IMR-90 (cell line): ENCODE measurements around the gene NRCAM. TPM values are rescaled to one million over a fixed set of nuclear protein-coding genes. Genes with fewer than 3 reads are reported as not detected.

Experiments used
- ATAC-seq: fragments of 200-7000 bp; cut with Tn5 transposase; 2 replicates; pipeline ENCODE4 v1.9.1; 2020; ENCODE audit warnings: low read depth, mild to moderate bottlenecking, moderate library complexity
- BruUV-seq: library from RNA; stranded (reverse); fragments of 400-500 nt; replicated peaks from 2 replicates; lab custom pipeline; 2021; lab: Mats Ljungman, UMichigan
- CTCF ChIA-PET: fragments of 300-600 bp; formaldehyde crosslinking; extraction: SDS; loops from one replicate; lab custom pipeline; 2021; ENCODE audit warnings: antibody characterized with exemption; lab: Yijun Ruan, JAX
- POLR2A ChIA-PET: fragments of 300-600 bp; sonication (Branson Sonifier 250); formaldehyde crosslinking; loops from one replicate; lab custom pipeline; 2022; ENCODE audit warnings: antibody characterized with exemption; ENCODE audit not compliant: unreplicated experiment; lab: Charles Lee
- DNase-seq: peaks from one replicate; pipeline ENCODE4 v3.0.0; 2013
- H2AFZ ChIP-seq: replicated peaks from 2 replicates; pipeline ENCODE3; 2013; ENCODE audit warnings: low read length, mild to moderate bottlenecking; ENCODE audit not compliant: poor library complexity
- H2AK5ac ChIP-seq: 2 replicates; pipeline ENCODE4 v1.6.1; 2013; ENCODE audit warnings: low read depth, low read length, inconsistent platforms
- H2AK9ac ChIP-seq: replicated peaks from 2 replicates; pipeline ENCODE3; 2013; ENCODE audit warnings: mild to moderate bottlenecking, low read depth, low read length, moderate library complexity; ENCODE audit not compliant: poor library complexity
- H2BK120ac ChIP-seq: 2 replicates; pipeline ENCODE4 v1.6.1; 2013; ENCODE audit warnings: low read depth, low read length, inconsistent platforms
- H2BK15ac ChIP-seq: 3 replicates; pipeline ENCODE4 v1.6.1; 2013; ENCODE audit warnings: low read depth, low read length, inconsistent platforms
- H2BK20ac ChIP-seq: 2 replicates; pipeline ENCODE4 v1.6.1; 2013; ENCODE audit warnings: low read depth, mild to moderate bottlenecking, inconsistent platforms, low read length, moderate library complexity
- H2BK5ac ChIP-seq: 2 replicates; pipeline ENCODE4 v1.6.1; 2013; ENCODE audit warnings: mild to moderate bottlenecking, low read depth, low read length, inconsistent platforms; ENCODE audit not compliant: poor library complexity, severe bottlenecking
- H3K14ac ChIP-seq: replicated peaks from 2 replicates; pipeline ENCODE4 v1.6.1; 2013; ENCODE audit warnings: low read depth, low read length, inconsistent platforms
- H3K18ac ChIP-seq: 2 replicates; pipeline ENCODE4 v1.6.1; 2013; ENCODE audit warnings: low read depth, low read length, control low read depth
- H3K23ac ChIP-seq: 2 replicates; pipeline ENCODE4 v1.6.1; 2013; ENCODE audit warnings: low read depth, low read length, inconsistent platforms
- H3K27ac ChIP-seq: 2 replicates; pipeline ENCODE4 v1.5.1; 2013; ENCODE audit warnings: mild to moderate bottlenecking, control low read depth, low read length; ENCODE audit not compliant: insufficient read depth
- H3K27me3 ChIP-seq: 2 replicates; pipeline ENCODE4 v1.6.1; 2013; ENCODE audit warnings: low read length; ENCODE audit not compliant: control insufficient read depth, insufficient read depth
- H3K36me3 ChIP-seq: 2 replicates; pipeline ENCODE4 v1.6.1; 2013; ENCODE audit warnings: low read length, mixed read lengths; ENCODE audit not compliant: control insufficient read depth, insufficient read depth
- H3K4ac ChIP-seq: 2 replicates; pipeline ENCODE4 v1.6.1; 2013; ENCODE audit warnings: low read depth, low read length, inconsistent platforms
- H3K4me1 ChIP-seq: 2 replicates; pipeline ENCODE4 v1.6.1; 2013; ENCODE audit warnings: low read length, mixed read lengths; ENCODE audit not compliant: control insufficient read depth, insufficient read depth
- H3K4me2 ChIP-seq: 2 replicates; pipeline ENCODE4 v1.6.1; 2013; ENCODE audit warnings: low read depth, mild to moderate bottlenecking, control low read depth, low read length, moderate library complexity
- H3K4me3 ChIP-seq: 2 replicates; pipeline ENCODE4 v1.5.1; 2013; ENCODE audit warnings: low read depth, mild to moderate bottlenecking, control low read depth, low read length, moderate library complexity; ENCODE audit not compliant: insufficient read depth
- H3K56ac ChIP-seq: 2 replicates; pipeline ENCODE4 v1.6.1; 2013; ENCODE audit warnings: low read length, inconsistent platforms; ENCODE audit not compliant: insufficient read depth; ENCODE audit errors: extremely low read depth
- H3K79me1 ChIP-seq, 2 experiments: 2 replicates each; pipeline ENCODE4 v1.6.1; 2013; ENCODE audit warnings: low read length in 2 of 2, inconsistent platforms in 1 of 2, low read depth in 1 of 2
- H3K9ac ChIP-seq: 2 replicates; pipeline ENCODE4 v1.6.1; 2013; ENCODE audit warnings: low read depth, low read length, control low read depth
- H3K9me1 ChIP-seq: 2 replicates; pipeline ENCODE4 v1.6.1; 2013; ENCODE audit warnings: low read length, inconsistent platforms; ENCODE audit not compliant: insufficient read depth
- H3K9me3 ChIP-seq: 2 replicates; pipeline ENCODE4 v1.6.1; 2013; ENCODE audit warnings: low read length; ENCODE audit not compliant: control insufficient read depth, insufficient read depth
- H4K20me1 ChIP-seq: 2 replicates; pipeline ENCODE4 v1.6.1; 2013; ENCODE audit warnings: low read length, inconsistent platforms; ENCODE audit not compliant: insufficient read depth
- H4K5ac ChIP-seq: 2 replicates; pipeline ENCODE4 v1.6.1; 2013; ENCODE audit warnings: mild to moderate bottlenecking, low read depth, low read length, control low read depth
- H4K8ac ChIP-seq, 2 experiments: 2 replicates each; pipeline ENCODE4 v1.6.1; 2013; ENCODE audit warnings: low read depth in 2 of 2, low read length in 2 of 2, control low read depth in 1 of 2, inconsistent platforms in 1 of 2
- H4K91ac ChIP-seq: 2 replicates; pipeline ENCODE4 v1.6.1; 2013; ENCODE audit warnings: low read depth, low read length, inconsistent platforms; ENCODE audit not compliant: insufficient read depth
- BHLHE40 ChIP-seq: fragments of 150-350 bp; IDR thresholded peaks from 2 replicates; pipeline ENCODE4 v1.6.1; 2016; ENCODE audit warnings: mild to moderate bottlenecking, low read depth, low read length
- CEBPB ChIP-seq: IDR thresholded peaks from 2 replicates; pipeline ENCODE4 v1.6.1; 2012; ENCODE audit warnings: low read depth, low read length, improper control_type of control experiment
- CHD1 ChIP-seq: IDR thresholded peaks from 2 replicates; pipeline ENCODE4 v1.6.1; 2012; ENCODE audit warnings: low read depth, low read length, improper control_type of control experiment
- CTCF ChIP-seq: conservative IDR thresholded peaks from 2 replicates; pipeline ENCODE4 v1.5.1; 2012; ENCODE audit warnings: mild to moderate bottlenecking, low read depth, low read length, improper control_type of control experiment
- MAFK ChIP-seq: IDR thresholded peaks from 2 replicates; pipeline ENCODE4 v1.6.1; 2012; ENCODE audit warnings: low read depth, low read length, improper control_type of control experiment
- NFE2L2 ChIP-seq: fragments of 150-350 bp; IDR thresholded peaks from 2 replicates; pipeline ENCODE4 v1.6.1; 2016; ENCODE audit warnings: low read depth, mild to moderate bottlenecking, low read length
- POLR2A ChIP-seq: IDR thresholded peaks from 2 replicates; pipeline ENCODE4 v1.6.1; 2012; ENCODE audit warnings: mild to moderate bottlenecking, low read depth, low read length
- RCOR1 ChIP-seq: IDR thresholded peaks from 2 replicates; pipeline ENCODE4 v1.6.1; 2012; ENCODE audit warnings: mild to moderate bottlenecking, low read length, improper control_type of control experiment; ENCODE audit not compliant: insufficient replicate concordance
- SMC3 ChIP-seq: fragments of 150-350 bp; IDR thresholded peaks from 2 replicates; pipeline ENCODE4 v1.6.1; 2016; ENCODE audit warnings: low read depth, mild to moderate bottlenecking, antibody characterized with exemption, low read length, moderate library complexity
- WGBS, 2 experiments: methylation state at CpG; one replicate each; pipeline versions ENCODE4 v1.1.5 to v1.1.7; 2013; ENCODE audit warnings: missing lambda C conversion rate in 2 of 2; ENCODE audit not compliant: insufficient read length in 1 of 2; ENCODE audit errors: extremely low coverage in 2 of 2; 5-methylcytosine and 5-hydroxymethylcytosine counted together
- dilution Hi-C: fragments of 300-500 bp; cut with HindIII; formaldehyde crosslinking; loops from one replicate; pipeline ENCODE4 v1.14.3; 2018; ENCODE audit warnings: low sequenced_read_pairs; ENCODE audit not compliant: unreplicated experiment
- in situ Hi-C: fragments of 300-500 bp; cut with MboI; formaldehyde crosslinking; loops from 3 replicates; pipeline ENCODE4 v1.14.3; 2019; ENCODE audit warnings: low sequenced_read_pairs, inconsistent platforms, mixed read lengths
- intact Hi-C: fragments of 100-400 bp; cut with micrococcal nuclease; formaldehyde crosslinking; loops from 2 replicates; pipeline ENCODE4 v1.10.0; 2022
- polyA plus RNA-seq, 3 experiments: library from polyadenylated mRNA; depleted of rRNA; stranded (reverse); fragments of >200 nt; gene quantifications; 2 replicates each; pipeline ENCODE4 v1.2.3, GENCODE V29; 2012; ENCODE audit warnings: low replicate concordance in 1 of 3
- total RNA-seq: library from RNA; depleted of rRNA; stranded (reverse); fragments of >200 nt; gene quantifications from 2 replicates; pipeline ENCODE4 v1.2.3, GENCODE V29; 2012

NRCAM gene
- total and polyA plus RNA-seq, 2 of the 4 experiments (the other 2 are of a cell fraction): 0.46 to 1.1 TPM

GRCh38 chr7:108335269-108335918 is 120.8 kb downstream of the NRCAM start:
- no peak overlapping the region for H3K14ac ChIP-seq
- POLR2A ChIA-PET: no interaction called here
- H2BK5ac ChIP-seq: no peak overlapping the region
- H2BK15ac ChIP-seq: no peak overlapping the region
- H3K9ac ChIP-seq: no peak overlapping the region
- H4K5ac ChIP-seq: no peak overlapping the region
- no peaks in the 10 kb centered on the region for H3K4me1 ChIP-seq
- CTCF ChIA-PET: no interaction called here
- DNase-seq (no peak), ATAC-seq (no peak)
- H4K20me1 ChIP-seq: no peaks in the 10 kb centered on the region
- H3K18ac ChIP-seq: no peak overlapping the region
- H3K27ac ChIP-seq: no peak overlapping the region
- no peak overlapping the region for H3K56ac ChIP-seq
- H3K4ac ChIP-seq: no peak overlapping the region
- no peak overlapping the region for H2BK120ac ChIP-seq
- intact Hi-C loops: no loop called here
- H3K36me3 ChIP-seq: no peaks in the 10 kb centered on the region
- H2BK20ac ChIP-seq: no peak overlapping the region
- no peak overlapping the region for H3K23ac ChIP-seq
- H3K9me3 ChIP-seq: no peaks in the 10 kb centered on the region
- no peak overlapping the region for H2AK5ac ChIP-seq
- H2AK9ac ChIP-seq: no peak overlapping the region
- BruUV-seq: no TSS peak
- in situ Hi-C loops: no loop called here
- no peak overlapping the region for H3K4me2 ChIP-seq
- no peak overlapping the region for H3K4me3 ChIP-seq
- no peaks in the 10 kb centered on the region for H3K79me1 ChIP-seq
- TF ChIP-seq RCOR1: no peak
- no peak for TF ChIP-seq MAFK
- no peak for TF ChIP-seq CEBPB
- TF ChIP-seq BHLHE40: no peak
- no peak for TF ChIP-seq NFE2L2
- TF ChIP-seq POLR2A: no peak
- no peak for TF ChIP-seq CTCF
- no peak for TF ChIP-seq SMC3
- no peak for TF ChIP-seq CHD1
- H2AFZ ChIP-seq: no peak overlapping the region
- H3K27me3 ChIP-seq: no peaks in the 10 kb centered on the region
- WGBS, 2 experiments: no CpG with 5 or more reads among the region's 1 CpG
- dilution Hi-C loops: no loop called here
- H3K9me1 ChIP-seq: no peaks in the 10 kb centered on the region
- H4K8ac ChIP-seq: no peak overlapping the region
- no peak overlapping the region for H4K91ac ChIP-seq
